ENCODE measurements around the gene ALDH16A1.

ALDH16A1 gene

GRCh38 chr19:49507803-49508494, 54.9 kb downstream of the ALDH16A1 start:
- DNase-seq (ENCODE audit: low read depth in 3 of 3, low spot score in 1 of 3): no peak

DNA sequence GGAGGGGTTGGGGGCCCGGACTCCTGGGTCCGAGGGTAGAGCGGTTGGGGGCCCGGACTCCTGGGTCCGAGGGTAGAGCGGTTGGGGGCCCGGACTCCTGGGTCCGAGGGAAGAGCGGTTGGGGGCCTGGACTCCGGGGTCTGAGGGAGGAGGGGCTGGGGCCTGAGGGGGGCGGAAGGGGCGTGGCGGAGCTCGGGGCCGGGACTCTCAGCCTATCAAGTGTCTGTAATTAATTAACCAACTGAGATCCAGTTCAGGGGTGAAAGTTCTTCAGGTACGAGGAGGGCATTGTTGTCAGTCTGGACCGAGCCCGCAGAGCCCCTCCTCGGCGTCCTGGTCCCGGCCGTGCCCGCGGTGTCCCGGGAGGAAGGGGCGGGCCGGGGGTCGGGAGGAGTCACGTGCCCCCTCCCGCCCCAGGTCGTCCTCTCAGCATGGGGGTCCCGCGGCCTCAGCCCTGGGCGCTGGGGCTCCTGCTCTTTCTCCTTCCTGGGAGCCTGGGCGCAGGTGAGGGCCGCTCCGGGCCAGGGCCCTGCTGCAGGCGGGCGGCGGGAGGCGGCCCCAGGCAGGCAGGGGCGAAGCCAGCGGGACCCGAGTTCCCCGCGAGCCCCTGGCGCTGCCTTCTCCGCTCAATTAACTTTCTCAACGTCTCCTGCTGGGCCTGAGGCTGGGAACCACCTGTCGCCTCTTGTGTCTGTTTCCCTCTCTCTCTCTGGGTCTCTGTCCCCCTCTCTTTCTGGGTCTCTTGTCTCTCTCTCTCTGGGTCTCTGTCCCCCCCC, 60.1 kb downstream of the ALDH16A1 start:
- no peak for DNase-seq (ENCODE audit: low read depth in 3 of 3, low spot score in 1 of 3)

- DNase-seq (ENCODE audit: low read depth in 3 of 3, low spot score in 1 of 3): no peak
These were observed 60.7 kb downstream of the ALDH16A1 start for GRCh38 chr19:49513746-49514118.

DNA sequence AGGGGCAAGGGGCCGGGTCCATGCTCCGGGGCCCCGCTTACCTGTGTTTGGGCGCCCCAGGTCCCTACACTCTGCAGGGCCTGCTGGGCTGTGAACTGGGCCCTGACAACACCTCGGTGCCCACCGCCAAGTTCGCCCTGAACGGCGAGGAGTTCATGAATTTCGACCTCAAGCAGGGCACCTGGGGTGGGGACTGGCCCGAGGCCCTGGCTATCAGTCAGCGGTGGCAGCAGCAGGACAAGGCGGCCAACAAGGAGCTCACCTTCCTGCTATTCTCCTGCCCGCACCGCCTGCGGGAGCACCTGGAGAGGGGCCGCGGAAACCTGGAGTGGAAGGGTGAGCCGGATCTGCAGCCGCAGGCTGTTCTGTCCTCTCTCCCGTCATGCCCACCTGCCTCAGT, 61.1 kb downstream of the ALDH16A1 start:
- DNase-seq (ENCODE audit: low read depth in 3 of 3, low spot score in 1 of 3): no peak

DNA sequence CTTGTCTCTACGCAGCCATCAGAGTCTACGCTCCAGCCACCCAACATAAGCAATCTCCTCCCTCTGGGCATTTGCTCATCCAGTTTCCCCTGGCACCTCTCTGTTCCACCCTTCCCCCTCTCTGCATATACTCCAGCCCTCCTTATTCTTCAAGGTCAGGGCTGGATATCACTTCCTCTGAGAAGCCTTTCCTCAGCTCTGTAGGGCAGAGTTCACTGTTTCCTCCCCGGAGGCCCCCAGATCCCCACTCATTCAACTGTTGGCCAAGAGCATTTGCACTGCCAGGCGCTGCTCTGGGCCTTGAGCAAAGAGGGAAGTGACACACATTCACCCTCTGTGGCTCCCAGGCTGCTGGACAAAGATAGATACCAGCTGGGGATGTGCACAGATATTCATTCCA, 62.7 kb downstream of the ALDH16A1 start:
- DNase-seq (ENCODE audit: low read depth in 3 of 3, low spot score in 1 of 3): no peak

DNA sequence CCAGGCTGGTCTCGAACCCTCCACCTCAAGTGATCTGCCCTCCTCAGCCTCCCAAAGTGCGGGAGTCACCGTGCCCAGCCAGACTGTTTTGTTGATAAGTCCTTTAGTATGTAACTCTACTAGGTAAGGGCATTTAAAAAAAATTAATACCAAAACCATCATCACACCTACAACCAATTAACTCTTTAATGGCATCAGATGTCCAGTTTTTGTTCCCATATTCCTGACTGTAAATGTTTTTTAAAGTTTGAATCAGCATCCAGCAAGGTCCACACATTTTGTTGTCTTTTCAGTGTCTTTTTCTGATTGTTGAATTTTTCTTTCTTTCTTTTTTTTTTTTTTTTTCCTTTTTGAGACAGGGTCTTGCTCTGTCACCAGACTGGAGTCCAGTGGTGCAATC, 65.0 kb downstream of the ALDH16A1 start:
- no peak for DNase-seq (ENCODE audit: low read depth in 3 of 3, low spot score in 1 of 3)

All from stimulated activated CD4-positive, alpha-beta T cell treated with anti-CD3 and anti-CD28 coated beads, TNF-alpha, amount 100 ng/mL, for 1 hour (primary cell).